Thyroid gland (tissue), 4 donors: Measurements from ENCODE around the gene MYO1G.

Experiments used
- CTCF ChIP-seq, 6 experiments: fragments of 200-600 bp in 3 of 6; fragments of 450-650 bp in 3 of 6; sonication (generic) in 3 of 6; IDR thresholded peaks; one replicate each; pipeline ENCODE4 v1.5.1; 2016 to 2019; ENCODE audit warnings: antibody characterized with exemption in 6 of 6, mild to moderate bottlenecking in 2 of 6, inconsistent platforms in 1 of 6, moderate library complexity in 1 of 6
- POLR2A ChIP-seq, 2 donors: fragments of 450-650 bp; IDR thresholded peaks; one replicate each; pipeline ENCODE4 v1.6.1; 2017; ENCODE audit warnings: antibody characterized with exemption in 2 of 2, mild to moderate bottlenecking in 2 of 2, moderate library complexity in 1 of 2

DNA sequence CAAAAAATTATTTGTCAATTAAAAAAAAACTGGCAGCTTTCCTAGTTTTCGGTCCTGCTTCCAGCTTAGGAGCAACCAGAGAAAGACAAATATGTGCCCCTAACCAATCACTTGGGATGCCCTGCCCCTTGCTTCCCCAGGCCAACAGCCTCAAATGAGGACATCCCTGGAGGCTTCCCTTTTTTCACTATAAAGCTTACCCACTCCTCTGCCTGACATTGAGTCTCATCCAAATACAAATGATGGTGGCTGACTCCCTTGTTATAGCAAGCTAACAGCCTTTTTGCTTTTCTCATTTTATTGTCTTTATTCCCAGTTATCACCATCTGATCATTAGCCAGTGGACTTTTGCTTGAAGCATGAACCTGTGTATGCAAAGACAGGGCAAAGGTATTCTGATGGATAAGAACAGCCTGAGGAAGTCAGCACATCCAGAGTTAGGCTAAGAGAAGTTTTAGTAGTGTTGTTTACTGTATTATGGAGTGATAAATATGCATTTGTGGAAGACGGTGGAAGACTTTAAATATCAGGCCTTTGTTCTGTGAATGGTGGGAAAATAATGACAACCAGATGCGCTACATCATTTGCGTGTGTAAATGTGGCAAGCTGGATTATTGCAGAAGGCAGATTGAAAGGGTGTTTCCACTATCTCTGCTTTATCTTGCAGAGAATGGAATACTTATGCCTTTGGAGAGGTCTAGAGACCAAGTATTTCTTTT is 19.5 kb upstream of the MYO1G start:
- TF ChIP-seq POLR2A (IDR thresholded peaks at IDR 0.05) (no peak), CTCF (IDR thresholded peaks at IDR 0.05) (no peak)
